Astrocyte (in vitro differentiated cells and primary cell): ENCODE measurements around the gene SAMD4B.

Experiments
- EZH2 ChIP-seq: IDR thresholded peaks from 2 replicates; pipeline ENCODE4 v1.6.1; 2012; ENCODE audit warnings: mild to moderate bottlenecking, low read length, inconsistent platforms; ENCODE audit not compliant: insufficient read depth
- TF ChIP-seq, protein P1 (sequence below): IDR thresholded peaks from 2 replicates; pipeline ENCODE4 v1.5.1; 2011; ENCODE audit warnings: low read depth, mild to moderate bottlenecking, inconsistent platforms, low read length, moderate library complexity; ENCODE audit not compliant: insufficient read depth

GRCh38 chr19:39375929-39376328 is 33.7 kb downstream of the SAMD4B start:
- TF ChIP-seq, protein P1, sequence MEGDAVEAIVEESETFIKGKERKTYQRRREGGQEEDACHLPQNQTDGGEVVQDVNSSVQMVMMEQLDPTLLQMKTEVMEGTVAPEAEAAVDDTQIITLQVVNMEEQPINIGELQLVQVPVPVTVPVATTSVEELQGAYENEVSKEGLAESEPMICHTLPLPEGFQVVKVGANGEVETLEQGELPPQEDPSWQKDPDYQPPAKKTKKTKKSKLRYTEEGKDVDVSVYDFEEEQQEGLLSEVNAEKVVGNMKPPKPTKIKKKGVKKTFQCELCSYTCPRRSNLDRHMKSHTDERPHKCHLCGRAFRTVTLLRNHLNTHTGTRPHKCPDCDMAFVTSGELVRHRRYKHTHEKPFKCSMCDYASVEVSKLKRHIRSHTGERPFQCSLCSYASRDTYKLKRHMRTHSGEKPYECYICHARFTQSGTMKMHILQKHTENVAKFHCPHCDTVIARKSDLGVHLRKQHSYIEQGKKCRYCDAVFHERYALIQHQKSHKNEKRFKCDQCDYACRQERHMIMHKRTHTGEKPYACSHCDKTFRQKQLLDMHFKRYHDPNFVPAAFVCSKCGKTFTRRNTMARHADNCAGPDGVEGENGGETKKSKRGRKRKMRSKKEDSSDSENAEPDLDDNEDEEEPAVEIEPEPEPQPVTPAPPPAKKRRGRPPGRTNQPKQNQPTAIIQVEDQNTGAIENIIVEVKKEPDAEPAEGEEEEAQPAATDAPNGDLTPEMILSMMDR, result no peak
- no peak for TF ChIP-seq EZH2
